T-helper 9 cell (primary cell): ENCODE measurements around the gene GBF1.

Experiments used
- DNase-seq: peaks from one replicate; pipeline ENCODE4 v3.0.0-alpha.2; 2020

The GBF1 gene

DNA sequence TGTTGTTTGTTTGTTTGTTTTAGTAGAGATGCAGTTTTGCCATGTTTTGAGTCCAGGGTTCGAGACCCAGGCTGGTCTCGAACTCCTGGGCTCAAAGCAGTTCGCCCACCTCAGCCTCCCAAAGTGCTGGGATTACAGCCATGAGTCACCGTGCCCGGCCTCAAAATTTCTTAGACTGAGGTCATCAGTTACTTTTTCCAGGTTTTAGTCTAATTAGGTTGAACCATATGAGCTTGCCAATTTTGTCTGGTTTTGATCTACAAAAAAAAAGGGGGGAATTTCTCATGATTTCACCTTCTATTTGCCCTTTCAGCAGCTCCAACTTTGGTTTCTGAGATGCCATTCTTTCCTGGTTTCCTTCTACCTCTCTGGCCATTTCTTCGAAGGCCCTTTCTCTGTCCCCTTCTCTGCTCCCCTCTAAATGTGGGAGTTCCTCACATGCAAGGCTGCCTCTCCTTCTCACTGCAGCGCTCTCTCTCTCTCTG lies 181.5 kb downstream of the GBF1 start:
- DNase-seq = no peak

DNA sequence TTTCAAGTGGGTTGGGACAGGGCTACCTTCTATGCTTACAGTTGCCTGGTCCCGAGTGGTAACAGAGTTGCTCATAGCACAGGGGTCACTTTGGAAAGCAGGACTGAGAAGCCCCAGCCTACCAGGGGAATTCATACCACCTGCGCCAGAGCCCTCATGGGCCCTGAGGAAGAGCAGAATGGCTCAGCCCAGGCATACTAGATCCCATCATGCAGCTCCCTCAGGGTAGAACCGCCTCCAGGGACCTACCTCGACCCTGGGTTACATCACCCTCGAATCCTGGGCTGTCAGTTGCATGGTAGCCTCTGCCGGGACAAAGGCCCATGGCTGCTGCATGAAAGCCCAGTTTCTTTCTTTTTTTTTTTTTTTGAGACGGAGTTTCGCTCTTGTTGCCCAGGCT lies 184.1 kb downstream of the GBF1 start:
- DNase-seq = no peak

DNA sequence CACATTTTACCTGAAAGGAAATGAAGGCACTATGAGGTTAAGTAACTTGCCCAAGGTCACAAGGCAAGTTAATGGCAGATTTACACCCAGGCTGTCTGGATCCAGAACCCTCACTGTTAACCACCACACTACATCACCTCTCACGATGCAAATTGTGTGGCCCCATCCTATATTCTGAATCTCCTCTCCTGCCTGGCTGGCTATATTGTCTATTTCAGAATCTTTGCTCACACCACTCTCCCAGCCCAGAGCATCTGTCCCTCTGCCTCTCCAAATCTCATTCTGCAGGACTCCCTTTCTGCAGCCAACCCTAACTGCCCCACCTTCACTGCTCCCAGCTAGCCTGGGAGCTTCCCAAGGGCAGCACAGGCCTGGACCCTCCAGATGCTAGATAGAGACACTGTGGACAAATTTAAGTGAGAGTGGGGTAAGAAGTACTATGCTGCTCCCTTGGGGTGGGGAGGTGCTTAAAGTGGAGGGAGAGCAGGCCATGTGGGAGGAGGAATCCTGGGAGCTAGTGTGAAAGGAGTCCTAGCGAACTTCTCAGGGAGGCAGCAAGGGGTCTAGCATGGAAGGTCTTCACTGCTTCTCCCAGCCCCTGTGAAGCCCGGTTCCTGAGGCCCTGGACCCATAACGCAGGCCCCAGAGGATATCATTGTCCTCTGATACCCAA lies 186.3 kb downstream of the GBF1 start:
- DNase-seq = no peak
